ENCODE data around the gene PDGFRB.

GRCh38 chr5:150142185-150142958, 13.3 kb downstream of the PDGFRB start:
- TF ChIP-seq POLR2A (IDR thresholded peaks at IDR 0.05) (no peak), CTCF (IDR thresholded peaks at IDR 0.05) (no peak)

All from body of pancreas (tissue), 4 donors.